Stimulated activated CD8-positive, alpha-beta memory T cell treated with anti-CD3 and anti-CD28 coated beads, Interleukin-15, amount 100 ng/mL, for 1 hour (primary cell): ENCODE measurements around the gene DNAJC6.
"Not testable (repeated sequence)": the region's sequence is repeated elsewhere in the genome, so short reads cannot be mapped to it uniquely, and the experiment has no call there.

Source experiments
- DNase-seq: peaks from one replicate; pipeline ENCODE4 v3.0.0-alpha.2; 2020; ENCODE audit warnings: low read depth

DNAJC6 gene

GRCh38 chr1:65309304-65310077, at the start of gene DNAJC6:
Gene DNAJC6, plus strand, starts transcription at chr1:65309543. Its CDS starts 203 bp downstream, at chr1:65309746.
- DNase-seq: no peak

- DNase-seq: no peak
Measured at GRCh38 chr1:65259816-65260215, 49.5 kb upstream of the DNAJC6 start.

- DNase-seq: no peak
Measured at GRCh38 chr1:65260851-65261473, 48.4 kb upstream of the DNAJC6 start.

GRCh38 chr1:65263286-65263685, 46.1 kb upstream of the DNAJC6 start:
- DNase-seq: no peak

GRCh38 chr1:65264197-65264929, 45.0 kb upstream of the DNAJC6 start:
- no peak for DNase-seq

GRCh38 chr1:65265296-65265650, 44.1 kb upstream of the DNAJC6 start:
- no peak for DNase-seq

GRCh38 chr1:65265651-65266351, 43.5 kb upstream of the DNAJC6 start:
- no peak for DNase-seq

GRCh38 chr1:65266476-65266875, 42.9 kb upstream of the DNAJC6 start:
- DNase-seq: no peak

- no peak for DNase-seq
Measured at GRCh38 chr1:65267271-65267670, 42.1 kb upstream of the DNAJC6 start.

- no peak for DNase-seq
Measured at GRCh38 chr1:65267683-65268082, 41.7 kb upstream of the DNAJC6 start.

- no peak for DNase-seq
Measured at GRCh38 chr1:65269612-65270011, 39.7 kb upstream of the DNAJC6 start.

GRCh38 chr1:65276197-65276939, 33.0 kb upstream of the DNAJC6 start:
- no peak for DNase-seq

- DNase-seq: no peak
Measured at GRCh38 chr1:65277605-65278347, 31.6 kb upstream of the DNAJC6 start.

GRCh38 chr1:65278376-65279069, 30.8 kb upstream of the DNAJC6 start:
- no peak for DNase-seq

GRCh38 chr1:65279070-65279779, 30.1 kb upstream of the DNAJC6 start:
- no peak for DNase-seq

- DNase-seq: no peak
Measured at GRCh38 chr1:65281846-65282245, 27.5 kb upstream of the DNAJC6 start.

GRCh38 chr1:65284229-65284628, 25.1 kb upstream of the DNAJC6 start:
- DNase-seq: no peak

GRCh38 chr1:65289449-65289848, 19.9 kb upstream of the DNAJC6 start:
- no peak for DNase-seq

GRCh38 chr1:65291818-65292217, 17.5 kb upstream of the DNAJC6 start:
- not testable (repeated sequence) for DNase-seq
